GM12874 (cell line): Measurements from ENCODE around the gene EFEMP2.

Experiments
- CTCF ChIP-seq: IDR thresholded peaks from 2 replicates; pipeline ENCODE4 v1.5.1; 2011; ENCODE audit warnings: low read depth, mild to moderate bottlenecking, control low read depth, low read length, moderate library complexity; ENCODE audit not compliant: insufficient read depth

Gene EFEMP2

GRCh38 chr11:65859812-65860277 lies 12.8 kb downstream of the EFEMP2 start:
- no peak for TF ChIP-seq CTCF

- no peak for TF ChIP-seq CTCF
Measured at GRCh38 chr11:65859095-65859811, 13.3 kb downstream of the EFEMP2 start.

GRCh38 chr11:65858681-65859087 lies 13.9 kb downstream of the EFEMP2 start:
- no peak for TF ChIP-seq CTCF

GRCh38 chr11:65857853-65858680 lies 14.5 kb downstream of the EFEMP2 start, which contains the start of gene CFL1:
TSS of gene CFL1 (minus strand) at chr11:65858180. CDS start at chr11:65858099, 81 bp downstream.
- no peak for TF ChIP-seq CTCF

- TF ChIP-seq CTCF, result 0 out of 2 replicates have a peak, but pooled peaks have one; percentile 5
Measured at GRCh38 chr11:65857500-65857852, 15.1 kb downstream of the EFEMP2 start.

- no peak for TF ChIP-seq CTCF
Measured at GRCh38 chr11:65856689-65857499, 15.7 kb downstream of the EFEMP2 start.

- TF ChIP-seq CTCF, result no peak
Measured at GRCh38 chr11:65855927-65856363, 16.7 kb downstream of the EFEMP2 start.
